Activated CD4-positive, alpha-beta T cell treated with anti-CD3 and anti-CD28 coated beads, Interleukin-10, Interleukin-2, amounts not matched to agents 100 ng/mL and 50 ng/mL, durations not matched to agents 16 hours and 8 hours (primary cell): ENCODE results near the gene PPIA.
"Not testable (repeated sequence)": the region's sequence is repeated elsewhere in the genome, so short reads cannot be mapped to it uniquely, and the experiment has no call there.

ENCODE experiments used
- DNase-seq: peaks from one replicate; pipeline ENCODE4 v3.0.0-alpha.2; 2020

PPIA gene

DNA sequence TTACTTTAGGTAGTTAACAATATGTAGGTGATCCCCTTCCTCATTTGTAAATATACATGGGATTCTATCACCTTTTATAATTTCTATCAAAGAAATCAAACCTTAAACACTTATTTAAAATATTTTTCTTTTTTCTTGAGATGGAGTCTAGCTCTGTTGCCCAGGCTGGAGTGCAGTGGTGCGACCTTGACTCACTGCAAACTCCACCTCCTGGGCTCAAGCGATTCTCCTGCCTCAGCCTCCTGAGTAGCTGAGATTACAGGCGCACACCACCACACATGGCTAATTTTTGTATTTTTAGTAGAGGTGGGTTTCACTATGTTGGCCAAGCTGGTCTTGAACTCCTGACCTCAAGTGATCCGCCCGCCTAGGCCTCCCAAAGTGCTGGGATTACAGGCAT lies 47.0 kb downstream of the PPIA start:
- not testable (repeated sequence) for DNase-seq

DNA sequence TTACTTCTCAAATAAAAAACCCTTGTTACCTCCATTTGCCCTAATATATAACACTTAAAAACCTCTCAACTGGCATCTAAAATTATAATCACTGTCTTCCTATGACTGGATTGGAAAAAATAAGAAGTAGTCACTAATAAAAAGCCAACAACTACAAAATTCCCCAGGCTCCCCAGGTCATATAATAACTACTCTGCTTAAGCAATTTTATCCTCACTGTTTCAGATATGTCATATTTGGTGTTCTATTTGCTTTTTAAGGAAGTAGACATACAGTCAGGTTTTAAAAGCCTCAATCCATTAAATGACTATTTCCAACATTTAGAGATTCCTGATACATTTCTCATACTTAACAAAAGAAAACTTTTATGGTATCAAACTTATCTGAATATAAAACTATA lies 49.0 kb downstream of the PPIA start:
- no peak for DNase-seq

DNA sequence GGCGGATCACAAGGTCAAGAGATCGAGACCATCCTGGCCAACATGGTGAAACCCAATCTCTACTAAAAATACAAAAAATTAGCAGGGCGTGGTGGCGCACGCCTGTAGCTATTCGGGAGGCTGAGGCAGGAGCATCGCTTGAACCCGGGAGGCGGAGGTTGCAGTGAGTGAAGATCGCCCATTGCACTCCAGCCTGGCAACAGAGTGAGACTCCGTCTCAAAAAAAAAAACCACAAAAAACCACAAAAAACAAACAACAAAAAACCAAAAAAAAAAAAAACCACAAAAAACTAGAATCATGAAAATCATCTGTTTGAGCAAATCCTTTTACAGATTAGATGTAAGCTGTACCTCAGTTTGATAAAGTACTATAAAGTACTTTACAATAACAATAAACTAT lies 49.9 kb downstream of the PPIA start:
- not testable (repeated sequence) for DNase-seq

DNA sequence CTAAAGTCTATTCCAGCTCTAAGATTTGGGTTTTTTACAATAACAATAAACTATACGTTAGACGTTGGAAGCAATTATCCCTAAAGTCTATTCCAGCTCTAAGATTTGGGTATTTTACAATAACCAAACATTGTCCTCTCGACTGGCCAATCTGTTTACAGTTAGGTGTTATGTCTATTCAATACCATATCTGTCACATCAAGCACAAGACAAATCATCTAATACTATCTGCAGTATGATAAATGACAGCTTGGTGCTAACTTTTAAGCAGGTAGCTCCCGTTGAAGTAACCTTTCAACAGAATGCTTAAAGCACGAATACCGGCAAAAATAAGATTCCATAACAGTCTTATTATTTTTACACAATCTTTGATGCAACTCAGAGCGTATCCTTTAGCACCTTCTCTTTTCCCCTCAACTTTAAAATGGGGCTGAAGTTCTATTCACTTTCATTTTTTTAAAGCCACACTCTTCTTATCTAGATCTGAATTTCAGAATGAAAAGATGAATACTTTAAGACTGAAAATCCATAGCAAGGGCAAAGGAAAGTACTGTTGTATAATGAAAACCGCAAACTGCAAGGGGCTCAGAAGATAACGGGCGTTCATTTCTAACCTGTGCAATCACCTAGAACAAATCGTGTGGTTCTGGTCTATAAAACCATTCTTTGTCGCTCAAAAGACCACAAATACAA lies 50.5 kb downstream of the PPIA start:
- DNase-seq = peak; percentile 78

DNA sequence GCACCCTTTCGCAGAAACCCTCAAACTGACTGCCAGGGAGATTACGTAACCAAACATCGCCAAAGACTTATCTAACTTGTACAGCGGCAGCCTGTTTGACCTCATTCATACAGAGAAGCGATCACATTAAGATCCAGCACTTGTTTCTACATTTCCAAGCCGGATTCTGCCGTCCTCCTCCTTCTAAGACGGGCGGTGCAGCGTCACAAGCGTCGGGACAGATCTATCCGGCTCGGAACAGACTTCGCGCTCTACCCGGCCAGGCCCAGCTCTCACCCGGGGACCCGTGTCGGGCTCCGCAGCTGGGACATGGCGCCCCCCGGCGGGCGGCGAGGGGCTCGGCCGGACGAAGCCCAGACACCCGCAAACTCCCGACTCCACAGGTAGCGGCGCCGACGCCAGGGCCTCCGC lies 51.0 kb downstream of the PPIA start:
- peak; percentile 91 for DNase-seq

DNA sequence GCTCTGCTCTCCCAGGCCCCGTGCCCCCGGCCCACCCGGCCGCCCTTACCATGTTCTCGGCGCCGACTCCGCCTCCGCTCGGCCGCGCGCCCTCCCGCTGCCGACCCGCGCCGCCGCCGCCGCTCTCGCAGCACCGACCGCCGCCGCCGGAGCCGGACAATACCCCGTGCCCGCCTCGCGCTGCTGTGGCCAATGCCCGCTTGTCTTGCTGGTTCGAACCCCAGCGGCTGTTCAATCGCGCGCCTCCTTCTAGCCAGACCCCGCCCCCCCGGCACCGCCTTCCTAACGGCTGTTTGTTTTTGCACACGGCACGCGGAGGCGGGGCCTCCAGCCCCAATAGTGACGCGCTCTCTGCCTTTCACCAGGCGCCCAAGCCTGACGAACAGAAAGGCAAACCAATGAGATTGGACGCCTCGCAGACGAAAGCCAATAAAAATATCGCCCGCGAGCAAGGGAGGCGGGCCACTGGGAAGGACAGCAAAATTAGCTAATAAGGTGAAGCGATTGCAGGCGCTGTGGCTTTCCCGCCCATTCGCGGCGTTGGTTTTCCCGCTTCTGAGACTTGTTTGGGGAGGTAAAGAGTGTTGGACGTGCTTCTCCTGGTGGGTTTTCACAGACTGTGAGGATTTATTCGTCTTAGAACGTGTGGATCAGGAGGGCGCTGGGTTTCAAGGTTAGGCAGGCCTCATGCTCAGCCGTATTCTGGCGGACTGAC lies 51.6 kb downstream of the PPIA start, which contains the start of gene H2AZ2:
H2AZ2 (minus strand) TSS at position 168 of the 715 bp plus-strand sequence; CDS start at position 52, 116 bp downstream.
- DNase-seq = peak; percentile 100

DNA sequence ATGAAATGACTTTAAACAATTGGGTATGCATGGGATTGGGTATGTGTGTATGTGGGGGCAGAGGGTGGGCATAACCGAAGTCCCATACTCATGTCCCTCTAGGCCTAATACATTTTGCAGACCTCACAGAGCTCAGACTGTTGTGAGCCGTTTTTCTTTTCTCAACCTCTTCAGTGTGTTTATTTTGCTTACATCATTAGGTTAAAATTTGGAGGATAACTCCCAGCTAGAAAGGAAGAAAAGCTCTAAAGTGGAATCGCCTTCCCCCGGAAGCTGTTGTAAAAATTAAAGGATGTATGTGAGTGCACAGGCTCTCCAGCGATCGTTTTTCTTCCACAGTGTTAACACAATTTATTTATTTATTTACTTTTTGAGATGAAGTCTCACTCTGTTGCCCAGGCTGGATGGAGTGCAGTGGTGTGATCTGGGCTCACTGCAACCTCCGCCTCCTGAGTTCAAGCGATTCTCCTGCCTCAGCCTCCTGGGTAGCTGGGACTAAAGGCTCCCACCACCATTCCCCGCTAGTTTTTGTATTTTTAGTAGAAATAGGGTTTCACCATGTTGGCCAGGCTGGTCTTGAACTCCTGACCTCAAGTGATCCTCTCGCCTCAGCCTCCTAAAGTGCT lies 52.9 kb downstream of the PPIA start:
- no peak for DNase-seq

DNA sequence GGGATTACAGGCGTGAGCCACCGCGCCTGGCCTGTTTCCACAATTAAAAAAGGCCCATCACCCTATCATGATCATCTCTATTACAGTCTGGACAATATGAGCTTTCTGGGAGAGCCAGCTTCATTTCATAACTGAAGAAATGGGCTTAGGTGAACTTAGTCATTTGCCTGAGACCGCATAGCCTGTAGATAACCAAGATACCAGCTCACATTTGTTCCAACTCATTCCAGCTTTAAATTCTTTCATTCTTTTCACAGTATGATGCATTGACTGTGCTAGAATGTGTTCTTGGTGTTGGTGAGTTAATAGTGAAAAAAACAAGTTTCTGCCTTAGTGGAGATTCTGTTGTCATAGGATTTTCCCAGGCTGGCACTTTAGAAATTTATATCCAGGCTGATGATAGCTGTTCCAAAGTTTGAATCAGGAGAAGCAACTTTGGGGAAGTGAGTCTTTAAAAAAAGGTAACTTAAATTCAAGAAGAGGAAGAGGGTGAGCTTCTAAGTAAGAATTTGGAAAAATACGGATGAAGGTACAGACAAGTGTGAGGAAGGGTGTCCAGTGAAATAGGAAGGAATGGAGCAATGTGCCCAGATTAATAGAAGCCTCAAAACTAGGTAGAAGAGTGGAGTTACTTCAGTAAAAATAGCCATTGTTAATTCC lies 53.5 kb downstream of the PPIA start:
- peak; percentile 48 for DNase-seq

DNA sequence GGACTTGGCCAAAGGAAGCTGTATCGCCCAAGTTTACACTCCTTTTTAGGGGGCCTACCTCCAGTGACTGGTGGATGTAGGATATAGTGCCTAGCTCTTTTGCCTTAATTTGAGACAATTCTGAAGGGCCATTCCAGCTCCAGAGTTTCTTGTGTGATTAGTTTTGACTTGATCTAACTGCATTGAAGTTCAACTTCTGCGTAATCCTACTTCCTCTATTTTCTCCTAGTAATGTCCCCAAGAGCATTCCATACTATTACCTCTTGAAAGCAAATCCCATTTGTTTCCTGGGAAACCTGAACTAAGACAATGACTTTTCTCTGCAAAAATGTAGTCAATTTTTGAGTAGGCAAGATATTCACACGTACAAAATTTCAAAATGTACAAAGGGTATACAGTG lies 56.1 kb downstream of the PPIA start:
- no peak for DNase-seq
